HCT116 (cell line): Measurements from ENCODE around the gene METTL24. TPM values are rescaled to one million over a fixed set of nuclear protein-coding genes. Genes with fewer than 3 reads are reported as not detected.
"Not testable (repeated sequence)": the region's sequence is repeated elsewhere in the genome, so short reads cannot be mapped to it uniquely, and the experiment has no call there.

ENCODE experiments used
- ATAC-seq: fragments of 200-7000 bp; cut with Tn5 transposase; 2 replicates; pipeline ENCODE4 v1.9.1; 2020; ENCODE audit warnings: mild to moderate bottlenecking, moderate library complexity
- BruUV-seq: library from RNA; stranded (reverse); fragments of 400-500 nt; replicated peaks from 2 replicates; lab custom pipeline; 2021; lab: Mats Ljungman, UMichigan
- CTCF ChIA-PET: fragments of 300-600 bp; sonication (Branson Sonifier 250); formaldehyde crosslinking; loops from one replicate; lab custom pipeline; 2021; ENCODE audit warnings: antibody characterized with exemption; lab: Charles Lee
- POLR2A ChIA-PET: fragments of 300-600, 350-600 bp; sonication (Branson Sonifier 250); formaldehyde crosslinking; loops from one replicate; lab custom pipeline; 2021; ENCODE audit warnings: antibody characterized with exemption; lab: Charles Lee
- RAD21 ChIA-PET, 2 experiments: fragments of 300-600 bp; sonication (Branson Sonifier 250); formaldehyde crosslinking; loops; one replicate each; lab custom pipeline; 2023; ENCODE audit warnings: low total read pairs in 2 of 2; ENCODE audit not compliant: uncharacterized antibody in 2 of 2, unreplicated experiment in 2 of 2, low non-redundant PET in 1 of 2; lab: Charles Lee
- DNase-seq: peaks from one replicate; pipeline ENCODE4 v3.0.0-alpha.2; 2010; ENCODE audit warnings: low read depth, low spot score
- H2AFZ ChIP-seq: fragments of 200-600 bp; shearing (Covaris generic), sonication (generic); 2 replicates; pipeline ENCODE4 v1.6.1; 2017; ENCODE audit warnings: low read depth, mixed run types, mixed read lengths, antibody characterized with exemption, low read length; ENCODE audit not compliant: poor library complexity, severe bottlenecking
- H3K27ac ChIP-seq: 2 replicates; pipeline ENCODE4 v1.5.1; 2012; ENCODE audit warnings: low read depth, low read length
- H3K27me3 ChIP-seq: fragments of 200-600 bp; sonication (generic); 2 replicates; pipeline ENCODE4 v1.6.1; 2016; ENCODE audit warnings: mixed run types, low read length, mixed read lengths; ENCODE audit not compliant: insufficient read depth
- H3K36me3 ChIP-seq, 2 experiments: fragments of 200-500 bp in 1 of 2; fragments of 200-600 bp in 1 of 2; sonication (Bioruptor generic) in 1 of 2; sonication (generic) in 1 of 2; 2 replicates each; pipeline versions ENCODE4 v1.5.1 to v1.6.1; 2014 to 2016; ENCODE audit warnings: low read length in 2 of 2, inconsistent platforms in 1 of 2, mixed read lengths in 1 of 2, mixed run types in 1 of 2; ENCODE audit not compliant: insufficient read depth in 2 of 2, control insufficient read depth in 1 of 2
- H3K4me1 ChIP-seq, 2 experiments: fragments of 200-600 bp in 1 of 2; sonication (generic) in 1 of 2; 2 replicates each; pipeline versions ENCODE4 v1.5.1 to v1.6.1; 2012 to 2017; ENCODE audit warnings: low read length in 2 of 2, inconsistent platforms in 1 of 2, mild to moderate bottlenecking in 1 of 2, mixed read lengths in 1 of 2, mixed run types in 1 of 2, moderate library complexity in 1 of 2; ENCODE audit not compliant: insufficient read depth in 2 of 2, control insufficient read depth in 1 of 2
- H3K4me2 ChIP-seq: fragments of 200-600 bp; sonication (generic); 2 replicates; pipeline ENCODE4 v1.6.1; 2017; ENCODE audit warnings: mixed run types, low read length, mixed read lengths
- H3K4me3 ChIP-seq, 2 experiments: fragments of 200-600 bp in 1 of 2; sonication (generic) in 1 of 2; replicated peaks in 1 of 2; 2 replicates each; pipeline ENCODE4 v1.5.1; 2011 to 2016; ENCODE audit warnings: low read length in 2 of 2, control low read depth in 1 of 2, low read depth in 1 of 2, mild to moderate bottlenecking in 1 of 2, mixed read lengths in 1 of 2, mixed run types in 1 of 2
- H3K79me2 ChIP-seq: fragments of 200-600 bp; sonication (generic); 2 replicates; pipeline ENCODE4 v1.6.1; 2017; ENCODE audit warnings: mild to moderate bottlenecking, mixed run types, low read length, moderate library complexity, mixed read lengths; ENCODE audit not compliant: insufficient read depth
- H3K9ac ChIP-seq: fragments of 200-600 bp; sonication (generic); 2 replicates; pipeline ENCODE4 v1.6.1; 2016; ENCODE audit warnings: low read length, mixed read lengths
- H3K9me2 ChIP-seq: fragments of 200-600 bp; sonication (generic), shearing (Covaris generic); 2 replicates; pipeline ENCODE4 v1.6.1; 2017; ENCODE audit warnings: mixed run types, mild to moderate bottlenecking, moderate library complexity; ENCODE audit not compliant: insufficient read depth
- H3K9me3 ChIP-seq, 2 experiments: fragments of 200-500 bp in 1 of 2; fragments of 200-600 bp in 1 of 2; sonication (Bioruptor generic) in 1 of 2; sonication (generic) in 1 of 2; 2 replicates each; pipeline ENCODE4 v1.6.1; 2014 to 2017; ENCODE audit warnings: low read length in 2 of 2, mixed read lengths in 2 of 2, inconsistent platforms in 1 of 2, low read depth in 1 of 2, mild to moderate bottlenecking in 1 of 2, mixed run types in 1 of 2, moderate library complexity in 1 of 2; ENCODE audit not compliant: control insufficient read depth in 1 of 2, insufficient read depth in 1 of 2
- H4K20me1 ChIP-seq: fragments of 200-600 bp; sonication (generic), shearing (Covaris generic); 2 replicates; pipeline ENCODE4 v1.6.1; 2017; ENCODE audit warnings: mixed run types, mild to moderate bottlenecking, moderate library complexity; ENCODE audit not compliant: insufficient read depth
- ATF3 ChIP-seq: IDR thresholded peaks from 2 replicates; pipeline ENCODE4 v1.6.1; 2012
- CBX3 ChIP-seq: IDR thresholded peaks from 2 replicates; pipeline ENCODE4 v1.6.1; 2012; ENCODE audit warnings: low read depth
- CEBPB ChIP-seq: IDR thresholded peaks from 2 replicates; pipeline ENCODE4 v1.6.1; 2012; ENCODE audit warnings: low read depth
- EGR1 ChIP-seq: IDR thresholded peaks from 2 replicates; pipeline ENCODE4 v1.6.1; 2012; ENCODE audit warnings: low read depth
- EZH2 ChIP-seq: fragments of 200-600 bp; sonication (generic); IDR thresholded peaks from 2 replicates; pipeline ENCODE4 v1.6.1; 2017; ENCODE audit warnings: antibody characterized with exemption, mixed run types
- FOSL1 ChIP-seq: IDR thresholded peaks from 2 replicates; pipeline ENCODE4 v1.6.1; 2012; ENCODE audit warnings: low read depth
- JUND ChIP-seq: IDR thresholded peaks from 2 replicates; pipeline ENCODE4 v1.6.1; 2012
- POLR2A ChIP-seq: IDR thresholded peaks from 2 replicates; pipeline ENCODE4 v1.7.0; 2011; ENCODE audit warnings: borderline replicate concordance; ENCODE audit not compliant: insufficient read depth, insufficient read length; ENCODE audit errors: extremely low read depth
- RAD21 ChIP-seq: IDR thresholded peaks from 2 replicates; pipeline ENCODE4 v1.6.1; 2012; ENCODE audit warnings: low read depth, mild to moderate bottlenecking
- SIN3A ChIP-seq: IDR thresholded peaks from 2 replicates; pipeline ENCODE4 v1.6.1; 2012; ENCODE audit warnings: low read depth
- ZFX ChIP-seq: fragments of 450-650 bp; IDR thresholded peaks from 2 replicates; pipeline ENCODE4 v1.6.1; 2017
- ZNF274 ChIP-seq: fragments of 200-500 bp; sonication (Bioruptor generic); IDR thresholded peaks from 2 replicates; pipeline ENCODE4 v1.6.1; 2014; ENCODE audit warnings: mild to moderate bottlenecking, low read depth, low read length, inconsistent platforms
- intact Hi-C: fragments of 100-400 bp; cut with micrococcal nuclease; formaldehyde crosslinking; loops from 2 replicates; pipeline ENCODE4 v1.10.0; 2022
- total RNA-seq: library from RNA; stranded (reverse); gene quantifications from one replicate; pipeline ENCODE4 v1.2.1, GENCODE V29; 2021; ENCODE audit not compliant: unreplicated experiment

Gene METTL24
- total RNA-seq, 1 experiment from 2014 or later = not detected

- H2AFZ ChIP-seq = no peak overlapping the region
- no peaks in the 10 kb centered on the region for H3K4me1 ChIP-seq
- H3K79me2 ChIP-seq = no peaks in the 10 kb centered on the region
- TF ChIP-seq SIN3A (no peak), POLR2A (no peak), ZNF274 (no peak), ATF3 (no peak), FOSL1 (no peak), CBX3 (no peak), CEBPB (no peak), RAD21 (no peak), ZFX (no peak), EGR1 (no peak), JUND (no peak), EZH2 (no peak)
- DNase-seq (no peak), ATAC-seq (no peak)
- H3K27ac ChIP-seq = no peak overlapping the region
- no peaks in the 10 kb centered on the region for H3K9me3 ChIP-seq
- intact Hi-C loops = no loop called here
- H3K9me2 ChIP-seq = no peaks in the 10 kb centered on the region
- H3K4me2 ChIP-seq = no peak overlapping the region
- no peak overlapping the region for H3K9ac ChIP-seq
- no peak overlapping the region for H3K4me3 ChIP-seq
- no peaks in the 10 kb centered on the region for H3K36me3 ChIP-seq
- BruUV-seq = no TSS peak
- CTCF ChIA-PET = no interaction called here
- RAD21 ChIA-PET = no interaction called here
- H3K27me3 ChIP-seq = peaks cover 10% of the 10 kb centered on the region; the same call in 1 of the 2 replicates
- H4K20me1 ChIP-seq = no peaks in the 10 kb centered on the region
- POLR2A ChIA-PET = no interaction called here
These were observed 47.2 kb downstream of the METTL24 start for GRCh38 chr6:110310861-110311446.

GRCh38 chr6:110309432-110309831, 48.7 kb downstream of the METTL24 start:
- H3K4me3 ChIP-seq, H3K79me2 ChIP-seq, DNase-seq, BruUV-seq, H3K27ac ChIP-seq, H3K27me3 ChIP-seq, H3K9me3 ChIP-seq, H2AFZ ChIP-seq, POLR2A ChIA-PET, H3K4me2 ChIP-seq, intact Hi-C loops, RAD21 ChIA-PET, H3K4me1 ChIP-seq, H4K20me1 ChIP-seq, CTCF ChIA-PET, H3K9me2 ChIP-seq, ATAC-seq, H3K36me3 ChIP-seq, H3K9ac ChIP-seq: not testable (repeated sequence)
